ENCODE measurements around the gene MT1B. TPM values are rescaled to one million over a fixed set of nuclear protein-coding genes. Genes with fewer than 3 reads are reported as not detected.
"Not testable (repeated sequence)": the region's sequence is repeated elsewhere in the genome, so short reads cannot be mapped to it uniquely, and the experiment has no call there.

MT1B gene
- total RNA-seq, 1 donor from 2014 or later, result not detected

DNA sequence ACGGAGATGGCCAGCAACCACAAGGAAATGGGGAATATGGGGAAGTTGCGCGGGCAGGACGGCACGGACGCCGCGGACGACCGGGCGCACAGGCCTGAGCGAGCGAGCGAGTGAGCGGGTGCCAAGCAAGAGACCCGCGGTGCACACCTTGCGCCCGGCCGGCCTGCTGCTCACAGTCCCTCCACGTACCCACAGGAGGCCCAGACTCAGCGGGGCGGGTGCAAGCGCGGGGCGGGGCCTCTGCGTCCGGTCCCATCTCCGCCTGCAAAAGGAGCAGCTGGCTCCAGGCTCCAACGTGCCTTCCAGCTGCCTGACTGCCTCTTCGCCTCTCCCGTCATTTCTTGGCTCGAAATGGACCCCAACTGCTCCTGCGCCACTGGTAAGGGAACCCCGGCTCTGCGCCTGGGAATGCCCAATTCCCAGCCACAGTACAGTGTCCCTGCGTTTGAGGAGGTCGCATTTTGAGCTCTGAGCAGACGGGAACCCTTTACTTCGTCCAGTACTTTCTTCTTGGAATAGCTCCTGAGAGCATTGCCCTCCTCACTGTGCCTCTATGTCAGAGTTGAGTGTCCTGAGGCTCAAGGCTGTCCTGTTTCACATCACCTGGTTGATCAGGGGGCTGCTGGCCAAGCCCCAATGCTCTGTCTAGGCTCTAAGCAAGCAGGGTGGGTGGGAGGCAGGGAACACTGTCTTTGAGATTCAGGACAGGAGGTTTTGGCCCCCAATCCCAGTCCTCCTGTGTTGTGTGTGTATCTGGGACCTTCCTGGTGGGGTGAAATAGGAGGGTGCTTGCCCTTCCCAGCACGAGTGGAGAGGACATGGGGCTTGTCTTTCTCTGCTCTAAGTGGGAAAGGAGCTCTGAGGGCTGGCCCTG lies 34.2 kb upstream of the MT1B start:
- DNase-seq (peak; percentile 92), ATAC-seq (peak; percentile 96)
- intact Hi-C loops (cut with micrococcal nuclease), result no loop called here

DNA sequence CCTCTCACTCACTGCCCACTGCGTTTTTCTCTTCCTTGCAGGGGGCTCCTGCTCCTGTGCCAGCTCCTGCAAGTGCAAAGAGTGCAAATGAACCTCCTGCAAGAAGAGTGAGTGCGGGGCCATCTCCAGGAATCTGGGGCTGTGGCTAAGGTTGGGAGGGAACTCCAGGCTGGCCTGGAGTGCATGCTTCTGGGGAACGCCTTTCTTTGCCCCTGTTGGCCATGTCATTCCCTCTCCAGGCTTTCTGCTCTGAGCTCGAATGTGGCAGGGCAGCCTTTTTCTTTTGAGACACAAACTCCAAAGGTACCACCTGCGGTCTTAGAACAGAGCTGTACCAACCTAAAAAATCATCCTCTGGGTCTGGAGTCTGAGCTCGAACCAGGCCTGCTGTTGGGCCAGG lies 33.5 kb upstream of the MT1B start:
- ATAC-seq (no peak), DNase-seq (no peak)
- intact Hi-C loops (cut with micrococcal nuclease), result no loop called here

DNA sequence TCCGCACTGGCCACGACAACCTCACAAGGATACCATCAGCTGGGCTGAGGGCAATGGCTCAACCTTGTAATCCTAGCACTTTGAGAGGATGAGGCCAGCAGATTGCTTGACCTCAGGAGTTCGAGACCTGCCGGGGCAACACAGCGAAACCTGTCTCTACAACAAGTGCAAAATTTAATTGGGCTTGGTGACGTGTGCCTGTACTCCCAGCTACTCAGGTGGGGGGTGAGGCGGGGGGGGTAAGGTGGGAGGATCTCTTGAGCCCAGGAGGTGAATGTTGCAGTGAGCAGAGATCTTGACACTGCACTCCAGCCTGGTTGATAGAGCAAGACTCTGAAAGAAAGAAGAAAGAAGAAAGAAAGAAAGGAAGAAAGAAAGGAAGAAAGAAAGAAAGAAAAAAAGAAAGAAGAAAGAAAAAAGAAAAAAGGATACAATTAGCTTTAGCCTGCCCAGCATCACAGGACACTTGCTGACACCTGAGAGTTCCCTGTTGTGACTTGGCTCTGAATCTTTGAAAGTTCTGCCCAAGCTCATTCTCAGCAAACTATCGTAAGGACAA lies 31.3 kb upstream of the MT1B start:
- ATAC-seq (no peak), DNase-seq (no peak)
- intact Hi-C loops (cut with micrococcal nuclease), result no loop called here

DNA sequence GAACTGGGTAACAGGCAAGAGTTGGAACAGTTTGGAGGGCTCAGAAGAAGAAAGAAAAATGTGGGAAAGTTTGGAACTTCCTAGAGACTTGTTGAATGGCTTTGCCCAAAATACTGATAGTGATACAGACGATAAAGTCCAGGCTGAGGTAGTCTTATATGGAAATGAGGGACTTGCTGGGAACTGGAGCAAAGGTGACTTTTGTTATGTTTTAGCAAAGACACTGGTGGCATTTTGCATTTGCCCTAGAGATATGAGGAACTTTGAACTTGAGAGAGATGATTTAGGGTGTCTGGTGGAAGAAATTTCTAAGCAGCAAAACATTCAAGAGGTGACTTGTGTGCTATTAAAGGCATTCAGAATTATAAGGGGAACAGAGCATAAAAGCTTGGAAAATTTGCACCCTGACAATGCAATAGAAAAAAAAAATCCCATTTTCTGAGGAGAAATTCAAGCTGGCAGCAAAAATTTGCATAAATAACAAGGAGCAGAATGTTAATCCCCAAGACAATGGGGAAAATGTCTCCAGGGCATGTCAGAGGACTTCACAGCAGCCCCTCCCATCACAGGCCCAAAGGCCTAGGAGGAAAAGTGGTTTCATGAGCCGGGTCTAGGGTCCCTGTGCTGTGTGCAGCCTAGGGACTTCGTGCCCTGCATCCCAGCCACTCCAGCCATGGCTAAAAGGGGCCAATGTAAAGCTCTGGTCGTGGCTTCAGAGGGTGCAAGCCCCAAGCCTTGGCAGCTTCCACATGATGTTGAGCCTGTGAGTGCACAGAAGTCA lies 29.8 kb upstream of the MT1B start:
- intact Hi-C loops (cut with micrococcal nuclease); ATAC-seq; DNase-seq: not testable (repeated sequence)

DNA sequence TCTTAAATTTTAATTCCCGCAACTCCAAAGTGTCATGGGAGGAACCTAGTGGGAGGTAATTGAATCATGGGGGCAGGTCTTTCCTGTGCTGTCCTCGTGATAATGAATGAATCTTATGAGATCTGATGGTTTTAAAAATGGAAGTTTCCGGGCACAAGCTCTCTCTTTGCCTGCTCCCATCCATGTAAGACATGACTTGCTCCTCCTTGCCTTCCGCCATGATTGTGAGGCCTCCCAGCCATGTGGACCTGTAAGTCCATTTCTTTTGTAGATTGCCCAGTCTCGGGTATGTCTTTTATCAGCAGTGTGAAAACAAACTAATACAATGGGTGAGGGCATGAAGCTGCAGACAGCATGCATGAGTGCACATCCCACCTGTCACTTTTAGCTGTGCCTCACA lies 28.5 kb upstream of the MT1B start:
- ATAC-seq; DNase-seq; intact Hi-C loops (cut with micrococcal nuclease): not testable (repeated sequence)

DNA sequence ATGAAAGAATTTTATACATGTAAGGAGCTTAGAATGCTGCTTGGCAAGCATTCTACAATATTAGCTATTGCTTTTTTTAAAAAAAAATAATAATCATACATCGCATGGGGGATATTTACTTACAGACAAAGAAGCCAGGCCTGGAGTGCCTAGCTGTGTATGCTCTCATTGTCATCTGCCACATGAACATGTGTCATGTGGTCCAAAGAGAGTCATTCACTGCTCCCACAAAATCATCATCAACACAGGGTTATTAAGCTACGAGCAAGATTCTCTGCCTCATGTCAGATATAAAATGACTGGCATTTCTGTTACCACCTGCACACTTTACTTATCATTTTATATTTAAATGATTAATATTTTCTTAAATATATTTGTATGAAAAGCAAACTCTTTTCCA lies 28.0 kb upstream of the MT1B start:
- intact Hi-C loops (cut with micrococcal nuclease), result no loop called here
- DNase-seq, result no peak

DNA sequence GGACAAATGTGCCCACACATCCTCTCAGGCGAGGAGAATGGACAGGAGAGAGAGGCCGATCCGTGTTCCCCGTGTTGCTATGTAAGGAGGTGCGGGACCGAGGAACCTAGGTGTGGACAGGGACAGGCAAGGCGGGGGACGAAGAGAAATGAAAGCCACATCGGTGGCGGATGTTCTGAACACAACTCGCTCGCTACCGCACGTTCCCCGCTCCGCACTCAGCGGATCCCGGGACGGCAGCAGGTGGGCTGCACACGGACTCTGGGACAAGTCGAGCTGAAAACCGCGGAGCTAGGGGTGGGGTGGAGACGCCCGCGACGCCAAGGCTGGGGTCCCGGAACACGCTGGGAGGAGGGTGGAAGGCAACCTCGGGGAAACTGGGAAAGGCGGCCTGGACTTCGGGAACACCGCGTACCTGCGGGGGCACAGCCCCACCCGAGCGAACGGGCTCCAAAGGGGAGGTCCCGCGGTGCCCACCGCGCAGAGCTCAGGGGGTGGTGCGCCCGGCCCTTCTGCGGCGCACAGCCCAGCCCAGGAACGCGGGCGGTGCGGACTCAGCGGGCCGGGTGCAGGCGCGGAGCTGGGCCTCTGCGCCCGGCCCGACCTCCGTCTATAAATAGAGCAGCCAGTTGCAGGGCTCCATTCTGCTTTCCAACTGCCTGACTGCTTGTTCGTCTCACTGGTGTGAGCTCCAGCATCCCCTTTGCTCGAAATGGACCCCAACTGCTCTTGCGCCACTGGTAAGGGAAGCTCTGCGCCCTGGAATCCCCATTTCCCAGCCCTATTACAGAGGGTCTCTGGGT lies 26.3 kb upstream of the MT1B start, which contains the start of gene MT1E:
TSS of gene MT1E (plus strand) at position 642 of the 803 bp plus-strand sequence. CDS start at position 713, 71 bp downstream.
- intact Hi-C loops (cut with micrococcal nuclease), result no loop called here
- DNase-seq, result peak; percentile 93
- ATAC-seq, result peak; percentile 94

More for the DNA sequence above, 28.0 kb upstream of the MT1B start:
- no peak for ATAC-seq

DNA sequence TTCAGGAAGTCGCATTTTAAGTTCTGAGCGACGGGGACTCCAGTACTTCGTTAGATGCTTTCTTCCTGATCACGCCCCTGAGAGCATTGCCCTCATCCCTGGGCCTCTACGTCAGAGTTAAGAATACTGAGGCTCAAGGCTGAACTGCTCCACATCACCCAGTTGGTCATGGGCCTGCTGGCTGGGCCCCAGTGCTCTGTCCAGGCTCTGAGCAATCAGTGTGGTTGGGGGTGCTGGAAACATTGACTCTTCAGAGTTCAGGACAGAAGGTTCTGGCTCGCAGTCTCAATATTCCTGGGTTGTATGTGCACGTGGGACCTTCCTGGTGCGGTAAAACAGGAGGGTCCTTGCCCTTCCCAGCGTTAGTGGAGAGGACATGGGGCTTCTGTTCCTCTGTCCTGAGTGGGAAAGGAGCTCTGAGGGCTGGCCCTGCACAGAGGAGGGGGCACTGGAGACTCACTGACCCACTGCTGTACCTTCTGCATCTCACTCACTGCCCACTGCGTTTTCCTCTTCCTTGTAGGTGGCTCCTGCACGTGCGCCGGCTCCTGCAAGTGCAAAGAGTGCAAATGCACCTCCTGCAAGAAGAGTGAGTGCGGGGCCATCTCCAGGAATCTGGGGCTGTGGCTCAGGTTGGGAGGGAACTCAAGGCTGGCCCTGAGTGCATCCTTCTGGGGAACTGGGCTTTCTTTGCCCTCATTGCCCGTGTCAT lies 25.6 kb upstream of the MT1B start:
- ATAC-seq, result peak; percentile 78
- intact Hi-C loops (cut with micrococcal nuclease), result no loop called here
- peak; percentile 78 for DNase-seq

DNA sequence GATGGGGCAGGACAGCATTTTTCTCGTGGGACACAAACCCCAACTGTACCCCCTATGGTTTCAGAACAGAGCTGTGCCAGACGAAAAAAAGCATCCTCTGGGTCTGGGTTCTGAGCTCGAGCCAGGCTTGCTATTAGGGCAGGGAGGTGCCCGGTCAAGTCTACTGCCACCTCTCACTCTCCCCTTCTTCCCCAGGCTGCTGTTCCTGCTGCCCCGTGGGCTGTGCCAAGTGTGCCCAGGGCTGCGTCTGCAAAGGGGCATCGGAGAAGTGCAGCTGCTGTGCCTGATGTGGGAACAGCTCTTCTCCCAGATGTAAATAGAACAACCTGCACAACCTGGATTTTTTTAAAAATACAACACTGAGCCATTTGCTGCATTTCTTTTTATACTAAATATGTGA lies 25.0 kb upstream of the MT1B start:
- ATAC-seq, result peak; percentile 19

DNA sequence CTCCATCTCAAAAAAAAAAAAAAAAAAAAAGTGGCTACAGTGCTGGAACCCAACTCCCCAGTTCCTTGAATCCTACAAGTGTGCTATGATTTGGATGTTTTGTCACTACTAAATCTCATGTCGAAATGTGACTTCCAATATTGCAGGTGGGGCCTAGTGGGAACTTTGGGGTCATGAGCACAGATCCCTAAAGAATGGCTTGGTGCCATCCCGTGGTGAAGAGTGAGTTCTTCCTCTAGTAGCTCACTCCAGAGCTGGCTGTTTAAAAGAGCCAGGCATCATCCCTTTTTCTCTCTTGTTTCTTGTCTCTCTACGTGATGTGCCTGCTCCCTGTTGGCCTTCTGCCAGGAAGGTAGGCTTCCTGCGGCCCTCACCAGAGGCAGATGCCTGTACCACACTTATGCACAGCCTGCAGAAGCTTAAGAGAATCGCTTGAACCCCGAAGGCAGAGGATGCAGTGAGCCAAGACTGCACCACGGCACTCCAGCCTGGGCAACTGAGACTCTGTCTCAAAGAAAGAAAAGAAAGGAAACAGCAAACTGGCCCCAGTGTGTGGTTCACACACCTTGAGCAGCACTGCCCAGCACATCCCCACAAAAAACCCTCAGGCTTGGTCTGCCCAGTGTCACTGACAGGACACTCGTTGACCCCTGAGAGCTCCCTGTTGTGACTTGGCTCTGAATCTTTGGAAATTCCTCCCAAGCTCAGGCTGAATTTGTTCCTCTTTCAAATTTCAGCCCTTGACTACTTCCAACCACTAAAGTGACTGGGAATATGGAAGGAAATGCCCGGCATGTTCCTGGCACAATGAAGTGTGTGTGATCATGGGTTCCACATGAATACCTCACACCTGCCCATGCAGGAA lies 23.0 kb upstream of the MT1B start:
- DNase-seq (no peak), ATAC-seq (no peak)
- intact Hi-C loops (cut with micrococcal nuclease), result no loop called here

More for the DNA sequence above, 25.0 kb upstream of the MT1B start:
- intact Hi-C loops (cut with micrococcal nuclease), result no loop called here
- no peak for DNase-seq

DNA sequence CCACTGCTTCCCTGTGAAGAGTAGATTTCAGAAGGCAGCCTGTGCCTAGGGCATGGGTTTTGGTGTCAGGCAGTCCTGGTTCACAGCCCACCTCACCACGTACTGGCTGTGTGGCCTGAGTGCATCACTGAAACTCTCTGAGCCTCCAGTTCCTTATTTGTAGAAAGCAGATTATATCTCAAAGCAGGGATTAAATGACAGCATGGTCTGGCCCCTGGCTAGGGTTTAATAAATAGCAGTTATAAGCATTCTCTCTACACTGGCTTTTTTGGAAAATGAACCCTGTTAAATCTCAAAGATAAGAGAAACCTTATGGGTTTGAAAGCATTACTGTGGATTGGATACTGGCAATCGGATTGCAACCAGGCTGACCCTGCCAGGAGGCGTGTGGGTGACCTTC lies 22.2 kb upstream of the MT1B start:
- DNase-seq, result no peak
- intact Hi-C loops (cut with micrococcal nuclease), result no loop called here
- no peak for ATAC-seq

DNA sequence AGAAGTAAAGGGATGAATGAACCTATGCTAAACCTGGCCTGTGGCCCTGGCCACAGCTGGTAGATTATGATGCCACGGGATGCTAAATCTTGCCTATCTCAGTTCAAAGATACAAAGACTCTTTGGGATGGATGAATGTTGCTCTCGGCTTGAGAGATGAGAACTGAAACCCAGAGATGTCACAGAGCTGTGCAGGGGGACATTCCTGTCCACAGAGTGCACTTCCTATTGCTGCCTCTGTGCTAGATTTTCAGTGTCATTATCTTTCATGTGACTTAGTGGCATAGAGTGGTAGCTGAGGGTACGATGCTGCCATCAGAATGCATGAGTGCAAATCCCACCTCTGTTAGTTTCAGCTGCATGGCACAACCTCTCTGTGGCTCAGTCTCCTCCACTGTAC lies 21.6 kb upstream of the MT1B start:
- intact Hi-C loops (cut with micrococcal nuclease), result no loop called here
- ATAC-seq, result no peak
- no peak for DNase-seq

DNA sequence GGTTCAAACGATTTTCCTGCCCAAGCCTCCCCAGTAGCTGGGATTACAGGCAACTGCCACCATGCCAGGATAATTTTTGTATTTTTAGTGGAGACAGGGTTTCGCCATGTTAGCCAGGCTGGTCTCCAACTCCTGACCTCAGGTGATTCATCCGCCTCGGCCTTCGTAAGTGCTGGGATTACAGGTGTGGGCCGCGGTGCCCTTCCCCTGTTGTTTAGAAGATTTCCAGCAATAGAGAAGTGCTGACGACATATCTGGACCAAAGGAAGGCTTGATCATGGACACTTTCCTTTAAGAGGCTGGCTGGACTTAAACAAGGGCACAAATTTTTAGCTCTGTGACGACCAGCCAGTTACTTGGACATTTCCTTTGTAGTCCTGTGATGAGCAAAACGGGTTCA lies 20.5 kb upstream of the MT1B start:
- intact Hi-C loops (cut with micrococcal nuclease), result no loop called here
- DNase-seq (no peak), ATAC-seq (no peak)

DNA sequence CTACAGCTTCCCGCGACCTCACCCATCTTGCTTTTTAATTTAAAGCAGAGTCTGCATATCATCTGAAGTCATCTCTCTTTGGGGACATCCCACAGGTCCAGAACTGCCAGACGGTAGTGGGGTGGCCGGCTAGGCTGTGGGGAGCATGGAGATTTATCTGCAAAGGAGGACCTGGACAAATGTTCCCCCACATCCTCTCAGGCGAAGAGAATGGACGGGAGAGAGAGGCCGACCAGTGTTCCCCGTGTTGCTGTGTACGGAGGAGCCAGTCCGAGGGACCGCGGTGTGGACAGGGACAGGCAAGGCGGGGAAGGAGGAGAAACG lies 19.9 kb upstream of the MT1B start:
- intact Hi-C loops (cut with micrococcal nuclease), result no loop called here
- no peak for DNase-seq
- no peak for ATAC-seq

DNA sequence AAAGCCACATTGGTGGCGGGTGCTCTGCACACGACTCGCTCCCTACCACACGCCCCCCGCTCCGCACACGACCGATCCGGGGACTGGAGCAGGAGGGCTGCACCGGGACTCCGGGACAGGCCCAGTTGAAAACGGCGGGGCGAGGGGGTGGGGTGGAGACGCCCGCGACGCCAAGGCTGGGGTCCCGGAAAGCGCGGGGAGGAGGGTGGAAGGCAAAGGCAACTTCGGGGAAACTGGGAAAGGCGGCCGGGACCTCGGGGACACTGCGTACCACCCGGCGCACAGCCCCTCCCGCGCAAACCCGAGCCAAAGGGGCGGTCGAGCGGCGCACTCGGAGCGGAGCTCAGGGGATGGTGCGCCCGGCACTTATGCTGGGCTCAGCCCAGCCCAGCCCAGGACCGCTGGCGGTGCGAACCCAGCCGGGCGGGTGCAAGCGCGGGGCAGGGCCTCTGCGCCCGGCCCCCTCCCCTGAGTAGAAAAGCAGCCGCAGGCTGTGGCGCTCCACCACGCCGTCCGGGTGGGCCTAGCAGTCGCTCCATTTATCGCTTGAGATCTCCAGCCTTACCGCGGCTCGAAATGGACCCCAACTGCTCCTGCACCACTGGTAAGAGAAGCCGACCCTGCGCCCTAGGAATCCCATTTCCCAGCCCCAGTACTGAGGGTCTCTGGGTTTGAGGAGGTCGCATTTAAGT lies 19.4 kb upstream of the MT1B start, which contains the start of gene MT1M:
TSS of gene MT1M (plus strand) at position 504 of the 692 bp plus-strand sequence. CDS start at position 577, 73 bp downstream.
- intact Hi-C loops (cut with micrococcal nuclease), result no loop called here

DNA sequence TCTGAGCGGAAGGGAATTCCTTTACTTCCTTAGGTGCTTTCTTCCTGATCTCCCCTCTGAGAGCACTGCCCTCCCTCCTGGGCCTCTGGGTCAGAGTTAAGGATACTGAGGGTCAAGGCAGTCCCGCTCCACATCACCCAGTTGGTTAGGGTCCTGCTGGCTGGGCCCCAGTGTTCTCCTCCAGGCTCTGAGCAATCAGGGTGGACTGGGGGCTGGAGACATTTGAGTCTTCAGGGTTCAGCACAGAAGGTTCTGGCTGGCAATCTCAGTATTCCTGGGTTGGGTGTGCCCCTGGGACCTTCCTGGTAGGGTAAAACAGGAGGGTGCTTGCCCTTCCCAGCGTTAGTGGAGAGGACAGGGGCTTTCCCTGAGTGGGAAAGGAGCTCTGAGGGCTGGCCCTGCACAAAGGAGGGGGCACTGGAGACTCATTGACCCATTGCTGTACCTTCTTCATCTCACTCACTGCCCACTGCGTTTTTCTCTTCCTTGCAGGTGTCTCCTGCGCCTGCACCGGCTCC lies 18.8 kb upstream of the MT1B start:
- intact Hi-C loops (cut with micrococcal nuclease), result no loop called here
- no peak for DNase-seq
- peak; percentile 2 for ATAC-seq

More for the DNA sequence above, 19.4 kb upstream of the MT1B start, which contains the start of gene MT1M:
- peak; percentile 84 for DNase-seq
- peak; percentile 86 for ATAC-seq

DNA sequence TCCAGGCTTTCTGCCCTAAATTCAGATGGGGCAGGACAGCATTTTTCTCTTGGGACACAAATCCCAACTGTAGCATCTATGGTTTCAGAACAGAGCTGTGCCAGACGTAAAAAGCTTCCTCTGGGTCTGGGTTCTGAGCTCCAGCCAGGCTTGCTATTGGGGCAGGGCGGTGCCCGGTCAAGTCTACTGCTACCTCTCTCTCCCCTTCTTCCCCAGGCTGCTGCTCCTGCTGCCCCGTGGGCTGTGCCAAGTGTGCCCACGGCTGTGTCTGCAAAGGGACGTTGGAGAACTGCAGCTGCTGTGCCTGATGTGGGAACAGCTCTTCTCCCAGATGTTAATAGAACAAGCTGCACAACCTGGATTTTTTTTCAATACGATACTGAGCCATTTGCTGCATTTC lies 18.2 kb upstream of the MT1B start:
- intact Hi-C loops (cut with micrococcal nuclease), result no loop called here
- DNase-seq, result no peak
- ATAC-seq, result no peak
